ENCODE measurements around the gene VBP1. TPM values are rescaled to one million over a fixed set of nuclear protein-coding genes. Genes with fewer than 3 reads are reported as not detected.
"Not testable (repeated sequence)": the region's sequence is repeated elsewhere in the genome, so short reads cannot be mapped to it uniquely, and the experiment has no call there.

Gene VBP1
- total RNA-seq, 1 donor from 2014 or later: 64.4 TPM

DNA sequence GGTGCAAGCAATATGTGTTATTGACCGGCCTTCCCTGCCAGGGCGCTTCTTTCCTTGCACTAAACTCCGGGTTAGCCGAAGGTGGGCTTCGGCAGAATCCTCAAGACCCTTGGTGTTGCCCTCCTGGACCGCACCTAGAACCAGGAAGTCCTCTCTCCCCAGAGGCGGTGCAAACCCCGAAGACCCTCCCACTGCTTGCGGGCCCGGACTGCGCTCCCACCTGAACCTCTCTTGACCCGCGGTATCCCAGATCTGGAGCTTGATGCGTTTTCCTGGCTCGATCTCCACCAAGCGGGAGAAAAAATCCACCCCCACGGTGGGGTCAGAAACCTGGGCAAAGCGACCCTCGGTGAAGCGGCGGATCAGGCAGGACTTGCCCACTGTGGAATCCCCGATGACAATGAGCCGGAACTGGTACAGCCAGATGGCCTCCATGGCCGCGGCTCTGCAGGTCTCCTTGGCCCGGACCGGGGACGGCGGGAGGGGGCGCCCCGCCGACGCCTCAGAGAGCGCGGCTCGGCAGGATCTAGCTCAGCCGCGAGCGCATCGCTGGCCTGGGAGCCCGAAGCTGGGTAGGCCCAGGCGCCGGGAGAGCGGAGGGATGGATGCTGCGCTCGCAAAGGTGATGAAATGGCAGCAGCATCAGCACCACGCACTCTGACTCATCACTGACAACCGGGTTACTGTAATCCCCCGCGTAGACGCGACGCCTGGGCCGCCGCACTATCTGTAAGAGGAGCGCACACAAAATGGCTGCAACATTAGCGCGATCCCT, 47.8 kb downstream of the VBP1 start, which contains the start of gene RAB39B:
RAB39B (minus strand) TSS at position 638 of the 775 bp plus-strand sequence; CDS start at position 435, 203 bp downstream.
- Mint-ChIP-seq H3K36me3 (ENCODE audit: unreplicated experiment) (no peaks in the 10 kb centered on the region), H3K4me1 (ENCODE audit: low read depth, unreplicated experiment) (peaks cover 7% of the 10 kb centered on the region), H3K27ac (ENCODE audit: unreplicated experiment) (peak within 1 kb of the TSS; percentile 95), H3K27me3 (ENCODE audit: unreplicated experiment) (no peaks in the 10 kb centered on the region), H3K9me3 (ENCODE audit: unreplicated experiment) (no peaks in the 10 kb centered on the region), H3K4me3 (ENCODE audit: unreplicated experiment) (peak within 1 kb of the TSS; percentile 85)
- DNase-seq: peak; percentile 71
- TF ChIP-seq, protein P1, sequence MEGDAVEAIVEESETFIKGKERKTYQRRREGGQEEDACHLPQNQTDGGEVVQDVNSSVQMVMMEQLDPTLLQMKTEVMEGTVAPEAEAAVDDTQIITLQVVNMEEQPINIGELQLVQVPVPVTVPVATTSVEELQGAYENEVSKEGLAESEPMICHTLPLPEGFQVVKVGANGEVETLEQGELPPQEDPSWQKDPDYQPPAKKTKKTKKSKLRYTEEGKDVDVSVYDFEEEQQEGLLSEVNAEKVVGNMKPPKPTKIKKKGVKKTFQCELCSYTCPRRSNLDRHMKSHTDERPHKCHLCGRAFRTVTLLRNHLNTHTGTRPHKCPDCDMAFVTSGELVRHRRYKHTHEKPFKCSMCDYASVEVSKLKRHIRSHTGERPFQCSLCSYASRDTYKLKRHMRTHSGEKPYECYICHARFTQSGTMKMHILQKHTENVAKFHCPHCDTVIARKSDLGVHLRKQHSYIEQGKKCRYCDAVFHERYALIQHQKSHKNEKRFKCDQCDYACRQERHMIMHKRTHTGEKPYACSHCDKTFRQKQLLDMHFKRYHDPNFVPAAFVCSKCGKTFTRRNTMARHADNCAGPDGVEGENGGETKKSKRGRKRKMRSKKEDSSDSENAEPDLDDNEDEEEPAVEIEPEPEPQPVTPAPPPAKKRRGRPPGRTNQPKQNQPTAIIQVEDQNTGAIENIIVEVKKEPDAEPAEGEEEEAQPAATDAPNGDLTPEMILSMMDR (IDR thresholded peaks at IDR 0.05; ENCODE audit: partially characterized antibody, unreplicated experiment): no peak

DNA sequence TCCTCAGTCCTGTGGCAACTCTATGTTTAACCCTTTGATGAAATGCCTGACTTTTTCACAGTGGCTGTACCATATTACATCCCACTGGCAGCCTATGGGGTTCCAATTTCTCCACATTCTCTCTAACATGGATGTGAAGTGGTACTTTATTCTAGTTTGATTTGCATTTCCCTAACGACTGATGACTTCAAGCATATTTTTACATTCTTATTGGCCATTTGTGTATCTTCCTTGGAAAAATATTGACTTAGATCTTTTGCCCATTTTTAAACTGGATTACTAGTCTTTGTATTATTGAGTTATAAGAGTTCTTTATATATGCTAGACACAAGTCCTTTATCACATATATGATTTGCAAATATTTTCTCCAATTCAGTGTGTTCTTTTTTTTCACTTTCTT, 50.2 kb downstream of the VBP1 start:
- no peaks in the 10 kb centered on the region for H3K27me3 Mint-ChIP-seq (ENCODE audit: unreplicated experiment)
- DNase-seq: no peak
- peaks cover 7% of the 10 kb centered on the region for H3K4me1 Mint-ChIP-seq (ENCODE audit: low read depth, unreplicated experiment)
- H3K9me3 Mint-ChIP-seq (ENCODE audit: unreplicated experiment): no peaks in the 10 kb centered on the region
- H3K27ac Mint-ChIP-seq (ENCODE audit: unreplicated experiment): no peak overlapping the region
- no peak overlapping the region for H3K4me3 Mint-ChIP-seq (ENCODE audit: unreplicated experiment)
- TF ChIP-seq, protein P1 (IDR thresholded peaks at IDR 0.05; ENCODE audit: partially characterized antibody, unreplicated experiment): no peak
- peaks cover 2% of the 10 kb centered on the region for H3K36me3 Mint-ChIP-seq (ENCODE audit: unreplicated experiment)

DNA sequence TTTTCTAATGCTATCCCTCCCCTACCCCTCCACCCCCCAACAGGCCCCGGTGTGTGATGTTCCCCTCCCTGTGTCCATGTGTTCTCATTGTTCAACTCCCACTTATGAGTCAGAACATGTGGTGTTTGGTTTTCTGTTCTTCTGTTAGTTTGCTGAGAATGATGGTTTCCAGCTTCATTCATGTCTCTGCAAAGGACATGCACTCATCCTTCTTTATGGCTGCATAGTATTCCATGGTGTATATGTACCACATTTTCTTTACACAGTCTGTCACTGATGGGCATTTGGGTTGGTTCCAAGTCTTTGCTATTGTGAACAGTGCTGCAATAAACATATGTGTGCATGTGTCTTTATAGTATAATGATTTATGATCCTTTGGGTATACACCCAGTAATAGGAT, 51.7 kb downstream of the VBP1 start:
- not testable (repeated sequence) for DNase-seq; H3K36me3 Mint-ChIP-seq (ENCODE audit: unreplicated experiment); H3K9me3 Mint-ChIP-seq (ENCODE audit: unreplicated experiment); H3K4me1 Mint-ChIP-seq (ENCODE audit: low read depth, unreplicated experiment); H3K27ac Mint-ChIP-seq (ENCODE audit: unreplicated experiment); H3K4me3 Mint-ChIP-seq (ENCODE audit: unreplicated experiment); H3K27me3 Mint-ChIP-seq (ENCODE audit: unreplicated experiment)

DNA sequence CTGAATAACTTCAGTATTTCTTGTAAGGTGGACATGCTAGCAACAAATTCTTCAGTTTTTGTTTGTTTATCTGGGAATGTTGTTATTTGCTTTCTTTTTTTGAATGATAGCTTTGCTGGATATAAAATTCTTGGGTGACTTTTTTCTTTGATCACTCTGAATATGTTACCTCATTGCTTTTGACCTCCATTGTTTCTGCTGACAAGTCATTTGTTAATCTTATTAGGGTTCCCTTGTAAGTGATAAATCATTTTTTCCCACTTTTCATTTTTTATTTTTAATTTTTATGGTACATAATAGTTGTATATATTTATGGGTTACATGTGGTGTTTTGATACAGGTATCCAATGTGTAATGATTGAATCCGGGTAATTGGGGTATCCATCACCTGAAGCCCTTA, 54.7 kb downstream of the VBP1 start:
- peaks cover 3% of the 10 kb centered on the region for H3K36me3 Mint-ChIP-seq (ENCODE audit: unreplicated experiment)
- no peak overlapping the region for H3K4me3 Mint-ChIP-seq (ENCODE audit: unreplicated experiment)
- no peaks in the 10 kb centered on the region for H3K4me1 Mint-ChIP-seq (ENCODE audit: low read depth, unreplicated experiment)
- H3K27me3 Mint-ChIP-seq (ENCODE audit: unreplicated experiment): no peaks in the 10 kb centered on the region
- TF ChIP-seq, protein P1 (IDR thresholded peaks at IDR 0.05; ENCODE audit: partially characterized antibody, unreplicated experiment): no peak
- H3K9me3 Mint-ChIP-seq (ENCODE audit: unreplicated experiment): no peaks in the 10 kb centered on the region
- H3K27ac Mint-ChIP-seq (ENCODE audit: unreplicated experiment): no peak overlapping the region
- DNase-seq: no peak

DNA sequence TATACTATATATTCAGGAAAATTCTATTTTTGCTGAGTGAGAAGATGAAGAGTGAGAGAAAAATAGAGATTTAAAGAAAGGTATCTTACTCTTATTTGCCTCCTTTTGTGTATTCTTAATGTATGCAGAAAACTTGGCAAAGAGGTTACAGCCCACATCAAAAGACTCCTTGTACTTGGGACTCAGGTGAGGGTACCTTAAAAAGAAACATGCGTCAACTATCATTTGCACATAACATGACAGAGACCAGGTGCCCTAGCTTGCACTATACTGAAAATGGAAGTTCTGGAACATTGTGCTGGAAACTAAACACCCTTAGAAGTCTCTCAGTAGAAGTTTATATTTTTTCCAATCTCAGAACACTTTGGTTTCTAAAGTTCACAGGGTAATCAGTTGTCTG, 63.6 kb downstream of the VBP1 start:
- TF ChIP-seq, protein P1 (IDR thresholded peaks at IDR 0.05; ENCODE audit: partially characterized antibody, unreplicated experiment): no peak
- Mint-ChIP-seq H3K4me3 (ENCODE audit: unreplicated experiment) (no peak overlapping the region), H3K36me3 (ENCODE audit: unreplicated experiment) (no peaks in the 10 kb centered on the region), H3K27ac (ENCODE audit: unreplicated experiment) (no peak overlapping the region), H3K27me3 (ENCODE audit: unreplicated experiment) (no peaks in the 10 kb centered on the region), H3K4me1 (ENCODE audit: low read depth, unreplicated experiment) (no peaks in the 10 kb centered on the region), H3K9me3 (ENCODE audit: unreplicated experiment) (no peaks in the 10 kb centered on the region)
- no peak for DNase-seq

Other genes with a start within 250 kb of the VBP1 start
- gene F8, start 193.7 kb upstream of the VBP1 start, total RNA-seq (ENCODE audit: unreplicated experiment): 1.8 TPM
- 83.9 TPM for gene FUNDC2, start 189.6 kb upstream of the VBP1 start, total RNA-seq (ENCODE audit: unreplicated experiment)
- 1.8 TPM for gene CMC4, start 145.3 kb upstream of the VBP1 start, total RNA-seq (ENCODE audit: unreplicated experiment)
- 9.5 TPM for gene MTCP1, start 145.3 kb upstream of the VBP1 start, total RNA-seq (ENCODE audit: unreplicated experiment)
- 21.9 TPM for gene BRCC3, start 145.0 kb upstream of the VBP1 start, total RNA-seq (ENCODE audit: unreplicated experiment)
- gene RAB39B, start 48.0 kb downstream of the VBP1 start, total RNA-seq (ENCODE audit: unreplicated experiment): 20.9 TPM
- gene CLIC2, start 118.2 kb downstream of the VBP1 start, total RNA-seq (ENCODE audit: unreplicated experiment): 0.56 TPM
- gene F8A2, start 165.6 kb downstream of the VBP1 start, total RNA-seq (ENCODE audit: unreplicated experiment): not detected
- gene F8A3, start 242.2 kb downstream of the VBP1 start, total RNA-seq (ENCODE audit: unreplicated experiment): not detected